Subcutaneous abdominal adipose tissue (tissue), 5 donors: ENCODE results near the gene SELP.
"Not testable (repeated sequence)": the region's sequence is repeated elsewhere in the genome, so short reads cannot be mapped to it uniquely, and the experiment has no call there.

Source experiments
- H3K27ac ChIP-seq: one replicate; pipeline ENCODE4 v1.7.0; 2013; ENCODE audit warnings: low read depth, mild to moderate bottlenecking, inconsistent platforms, low read length, moderate library complexity
- H3K27me3 ChIP-seq, 5 donors: one replicate each; pipeline ENCODE4 v1.7.0; 2013; ENCODE audit warnings: low read length in 5 of 5, inconsistent platforms in 1 of 5; ENCODE audit not compliant: control insufficient read depth in 5 of 5, insufficient read depth in 4 of 5
- H3K36me3 ChIP-seq, 5 donors: one replicate each; pipeline ENCODE4 v1.7.0; 2013; ENCODE audit warnings: low read length in 5 of 5; ENCODE audit not compliant: control insufficient read depth in 5 of 5, insufficient read depth in 5 of 5
- H3K4me1 ChIP-seq, 5 donors: one replicate each; pipeline ENCODE4 v1.7.0; 2013; ENCODE audit warnings: low read length in 5 of 5, mild to moderate bottlenecking in 3 of 5, moderate library complexity in 1 of 5; ENCODE audit not compliant: control insufficient read depth in 5 of 5, insufficient read depth in 5 of 5
- H3K4me3 ChIP-seq, 5 donors: one replicate each; pipeline ENCODE4 v1.7.0; 2013; ENCODE audit warnings: low read length in 5 of 5, low read depth in 1 of 5
- H3K9ac ChIP-seq, 5 donors: one replicate each; pipeline ENCODE4 v1.7.0; 2013; ENCODE audit warnings: low read length in 5 of 5, mild to moderate bottlenecking in 4 of 5, moderate library complexity in 3 of 5
- H3K9me3 ChIP-seq, 5 donors: one replicate each; pipeline ENCODE4 v1.7.0; 2013; ENCODE audit warnings: low read length in 5 of 5; ENCODE audit not compliant: control insufficient read depth in 5 of 5
- donor health status: healthy.
- donor health status: healthy.
- donor health status: healthy.
- donor health status: healthy.
- donor health status: healthy.

SELP gene

DNA sequence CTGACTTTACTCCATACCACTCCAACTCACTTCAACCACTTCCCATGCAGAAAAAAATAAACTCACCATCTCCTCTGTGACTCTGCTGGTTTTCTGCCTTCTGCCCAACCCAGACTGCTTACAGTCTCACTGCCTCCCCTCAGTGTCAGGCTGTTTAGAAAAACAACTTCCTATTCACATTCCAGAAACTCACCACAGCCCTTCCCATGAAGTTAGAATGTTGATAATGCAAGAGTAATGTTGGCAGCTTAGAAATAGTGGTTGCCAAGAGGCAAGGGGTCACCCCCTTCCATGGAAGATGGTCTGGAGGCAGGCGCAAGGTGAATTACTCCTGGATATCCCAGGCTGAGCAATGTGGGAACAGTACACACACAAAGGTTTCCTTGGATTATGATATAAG lies at the start of gene SELP:
Gene SELP, minus strand, starts transcription at position 119 of the 400 bp plus-strand sequence. Its CDS starts 50 bp downstream, at position 69.
- Histone ChIP-seq H3K4me1 (no peaks in the 10 kb centered on the region), H3K27me3 (peaks cover 0 to 6% (median 2%) of the 10 kb centered on the region in 5 donors), H3K9me3 (peaks cover 8 to 23% (median 20%) of the 10 kb centered on the region in 5 donors), H3K4me3 (no peak within 1 kb of the TSS), H3K27ac (no peak within 1 kb of the TSS), H3K36me3 (no peaks in the 10 kb centered on the region), H3K9ac (no peak within 1 kb of the TSS)

DNA sequence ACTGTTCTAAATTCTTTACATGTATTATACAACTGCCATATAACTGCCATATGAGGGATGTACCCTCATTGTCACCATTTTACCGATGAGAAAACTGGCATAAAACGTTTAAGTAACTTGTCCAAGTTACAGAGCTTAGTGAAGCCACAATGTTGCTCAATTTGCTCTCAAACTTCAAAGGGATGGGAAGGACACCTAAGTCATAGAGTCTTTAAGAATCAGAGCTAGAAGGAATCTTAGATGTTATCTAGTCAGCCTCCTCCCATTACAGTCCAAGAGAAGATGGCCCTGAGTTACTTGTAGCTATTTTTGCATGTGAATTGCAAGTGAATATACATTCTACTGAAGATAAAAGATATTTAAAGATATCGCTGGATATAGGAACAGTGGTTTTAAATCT lies 49.8 kb upstream of the SELP start:
- no peaks in the 10 kb centered on the region for H3K9me3 ChIP-seq
- H3K27me3 ChIP-seq, result peaks cover 0 to 14% (median 6%) of the 10 kb centered on the region in 5 donors
- H3K9ac ChIP-seq, result no peak overlapping the region
- no peaks in the 10 kb centered on the region for H3K36me3 ChIP-seq
- no peaks in the 10 kb centered on the region for H3K4me1 ChIP-seq
- H3K4me3 ChIP-seq, result no peak overlapping the region
- H3K27ac ChIP-seq, result no peak overlapping the region

DNA sequence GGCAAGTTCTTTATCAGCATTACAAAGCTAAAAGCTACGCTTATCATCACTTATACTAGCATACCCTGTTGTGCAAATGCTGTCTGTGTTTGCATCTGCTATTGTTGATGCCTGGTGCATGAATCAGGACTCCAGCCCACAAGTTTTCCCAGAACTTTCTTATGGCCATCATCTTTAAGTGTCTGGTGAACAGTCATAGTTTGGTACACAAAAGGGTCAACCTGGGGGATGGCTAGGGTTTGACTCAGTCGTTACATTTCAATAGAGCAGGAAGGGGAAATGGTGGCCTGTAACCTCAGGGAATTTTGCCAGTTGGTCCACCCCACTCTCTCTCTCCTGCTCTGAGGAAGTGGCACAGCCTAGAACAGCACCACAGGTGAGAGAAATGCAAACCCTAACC lies 46.1 kb upstream of the SELP start:
- peaks cover 0 to 5% (median under 1%) of the 10 kb centered on the region in 5 donors for H3K27me3 ChIP-seq
- no peaks in the 10 kb centered on the region for H3K4me1 ChIP-seq
- no peaks in the 10 kb centered on the region for H3K9me3 ChIP-seq
- no peak overlapping the region for H3K9ac ChIP-seq
- no peaks in the 10 kb centered on the region for H3K36me3 ChIP-seq
- no peak overlapping the region for H3K4me3 ChIP-seq
- no peak overlapping the region for H3K27ac ChIP-seq

DNA sequence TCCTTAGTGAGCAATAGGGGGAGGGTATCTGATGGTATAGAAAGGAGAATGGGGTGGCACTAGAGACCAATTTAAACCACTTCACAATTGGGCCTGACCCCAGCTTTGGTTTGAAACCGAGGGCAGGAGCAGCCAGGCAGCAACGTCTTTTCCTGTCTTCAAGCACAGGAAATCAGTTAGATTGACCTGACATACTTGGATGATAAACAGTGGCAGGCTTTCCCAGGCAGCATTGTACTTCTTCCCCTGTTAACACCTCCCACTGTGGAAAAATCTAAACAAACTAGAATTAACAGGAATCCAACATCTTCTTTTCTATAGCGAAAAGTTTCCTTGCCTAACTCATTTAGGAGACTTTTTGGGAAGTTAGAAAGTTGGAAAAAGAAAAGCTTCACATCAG lies 40.9 kb upstream of the SELP start:
- no peak overlapping the region for H3K4me3 ChIP-seq
- H3K36me3 ChIP-seq, result no peaks in the 10 kb centered on the region
- H3K27me3 ChIP-seq, result no peaks in the 10 kb centered on the region
- peaks cover 0 to 4% (median 0%) of the 10 kb centered on the region in 5 donors for H3K4me1 ChIP-seq
- no peaks in the 10 kb centered on the region for H3K9me3 ChIP-seq
- no peak overlapping the region for H3K27ac ChIP-seq
- H3K9ac ChIP-seq, result no peak overlapping the region

DNA sequence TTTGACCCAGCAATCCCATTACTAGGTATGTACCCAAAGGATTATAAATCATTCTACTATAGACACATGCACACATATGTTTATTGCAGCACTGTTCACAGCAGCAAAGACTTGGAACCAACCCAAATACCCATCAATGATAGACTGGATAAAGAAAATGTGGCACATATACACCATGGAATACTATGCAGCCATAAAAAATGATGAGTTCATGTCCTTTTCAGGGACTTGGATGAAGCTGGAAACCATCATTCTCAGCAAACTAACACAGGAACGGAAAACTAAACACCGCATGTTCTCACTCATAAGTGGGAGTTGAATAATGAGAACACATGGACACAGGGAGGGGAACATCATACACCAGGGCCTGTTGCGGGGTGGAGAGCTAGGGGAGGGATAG lies 40.3 kb upstream of the SELP start:
- H3K4me1 ChIP-seq, H3K27ac ChIP-seq, H3K9me3 ChIP-seq, H3K9ac ChIP-seq, H3K27me3 ChIP-seq, H3K4me3 ChIP-seq, H3K36me3 ChIP-seq: not testable (repeated sequence)

DNA sequence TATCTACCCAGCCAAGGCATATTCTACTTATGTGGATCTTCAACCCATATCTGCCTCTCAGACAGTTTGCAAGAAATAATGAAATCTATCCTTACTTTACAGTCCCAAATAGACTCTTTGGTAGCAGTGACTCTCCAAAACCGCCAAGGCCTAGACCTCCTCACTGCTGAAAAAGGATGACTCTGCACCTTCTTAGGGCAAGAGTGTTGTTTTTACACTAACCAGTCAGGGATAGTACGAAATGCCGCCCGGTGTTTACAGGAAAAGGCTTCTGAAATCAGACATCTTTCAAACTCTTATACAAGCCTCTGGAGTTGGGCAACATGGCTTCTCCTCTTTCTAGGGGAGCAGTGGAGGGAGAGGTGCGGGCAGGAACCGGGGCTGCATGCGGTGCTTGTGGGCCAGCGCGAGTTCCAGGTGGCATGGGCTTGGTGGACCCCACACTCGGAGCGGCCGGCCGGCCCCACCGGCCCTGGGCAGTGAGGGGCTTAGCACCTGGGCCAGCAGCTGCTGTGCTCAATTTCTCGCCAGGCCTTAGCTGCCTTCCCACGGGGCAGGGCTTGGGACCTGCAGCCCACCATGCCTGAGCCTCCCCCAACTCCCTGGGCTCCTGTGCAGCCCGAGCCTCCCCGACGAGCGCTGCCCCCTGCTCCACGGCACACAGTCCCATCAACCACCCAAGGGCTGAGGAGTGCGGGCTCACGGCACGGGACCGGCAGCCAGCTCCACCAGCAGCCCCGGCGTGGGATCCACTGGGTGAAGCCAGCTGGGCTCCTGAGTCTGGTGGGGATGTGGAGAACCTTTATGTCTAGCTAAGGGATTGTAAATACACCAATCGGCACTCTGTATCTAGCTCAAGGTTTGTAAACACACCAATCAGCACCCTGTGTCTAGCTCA lies 38.0 kb upstream of the SELP start:
- not testable (repeated sequence) for H3K27ac ChIP-seq, H3K9ac ChIP-seq, H3K36me3 ChIP-seq, H3K4me3 ChIP-seq, H3K27me3 ChIP-seq, H3K9me3 ChIP-seq, H3K4me1 ChIP-seq

DNA sequence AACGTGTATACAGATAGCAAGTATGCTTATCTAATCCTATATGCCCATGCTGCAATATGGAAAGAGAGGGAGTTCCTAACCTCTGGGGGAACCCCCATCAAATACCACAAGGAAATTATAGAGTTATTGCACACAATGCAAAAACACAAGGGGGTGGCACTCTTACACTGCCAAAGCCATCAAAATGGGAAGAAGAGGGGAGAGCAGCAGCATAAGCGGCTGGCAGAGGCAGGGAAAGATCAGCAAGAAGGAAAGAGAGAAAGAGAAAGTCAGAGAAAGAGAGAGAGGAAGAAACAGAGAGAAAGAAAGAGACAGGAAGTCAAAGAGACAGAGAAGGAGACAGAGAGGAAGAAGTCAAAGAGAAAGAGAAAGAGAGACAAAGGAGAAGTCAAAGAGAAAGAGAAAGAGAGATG lies 37.3 kb upstream of the SELP start:
- H3K27me3 ChIP-seq, H3K9me3 ChIP-seq, H3K4me1 ChIP-seq, H3K27ac ChIP-seq, H3K4me3 ChIP-seq, H3K36me3 ChIP-seq, H3K9ac ChIP-seq: not testable (repeated sequence)

DNA sequence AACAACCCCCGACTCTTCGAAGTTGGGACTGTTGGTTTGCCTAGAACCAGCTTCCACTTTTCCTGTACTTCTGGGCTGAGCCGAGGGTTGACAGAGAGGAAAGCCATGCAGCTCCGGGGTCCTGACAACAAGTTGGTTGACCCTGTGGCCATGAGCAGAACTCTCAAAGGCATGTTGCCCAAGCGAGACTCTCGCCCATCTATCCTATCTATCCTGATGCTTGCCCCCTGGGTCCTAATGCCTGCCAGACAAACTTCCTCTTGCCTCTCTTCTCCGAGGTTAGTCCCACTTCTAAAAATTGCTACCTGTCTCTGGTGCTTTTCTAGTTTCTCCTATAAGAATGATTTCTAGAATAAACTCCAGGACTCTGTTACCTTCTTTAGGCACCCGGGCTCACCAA lies 32.8 kb upstream of the SELP start:
- not testable (repeated sequence) for H3K9me3 ChIP-seq, H3K4me1 ChIP-seq, H3K36me3 ChIP-seq, H3K27me3 ChIP-seq, H3K27ac ChIP-seq, H3K4me3 ChIP-seq, H3K9ac ChIP-seq

DNA sequence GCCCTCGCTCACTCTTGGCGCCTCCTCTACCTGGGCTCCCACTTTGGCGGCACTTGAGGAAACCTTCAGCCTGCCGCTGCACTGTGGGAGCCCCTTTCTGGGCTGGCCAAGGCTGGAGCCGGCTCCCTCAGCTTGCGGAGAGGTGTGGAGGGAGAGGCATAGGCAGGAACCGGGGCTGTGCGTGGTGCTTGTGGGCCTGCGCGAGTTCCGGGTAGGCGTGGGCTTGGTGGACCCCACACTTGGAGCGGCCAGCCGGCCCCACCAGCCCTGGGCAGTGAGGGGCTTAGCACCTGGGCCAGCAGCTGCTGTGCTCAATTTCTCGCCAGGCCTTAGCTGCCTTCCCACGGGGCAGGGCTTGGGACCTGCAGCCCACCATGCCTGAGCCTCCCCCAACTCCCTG lies 31.1 kb upstream of the SELP start:
- H3K9me3 ChIP-seq, H3K36me3 ChIP-seq, H3K27me3 ChIP-seq, H3K4me3 ChIP-seq, H3K27ac ChIP-seq, H3K4me1 ChIP-seq, H3K9ac ChIP-seq: not testable (repeated sequence)

DNA sequence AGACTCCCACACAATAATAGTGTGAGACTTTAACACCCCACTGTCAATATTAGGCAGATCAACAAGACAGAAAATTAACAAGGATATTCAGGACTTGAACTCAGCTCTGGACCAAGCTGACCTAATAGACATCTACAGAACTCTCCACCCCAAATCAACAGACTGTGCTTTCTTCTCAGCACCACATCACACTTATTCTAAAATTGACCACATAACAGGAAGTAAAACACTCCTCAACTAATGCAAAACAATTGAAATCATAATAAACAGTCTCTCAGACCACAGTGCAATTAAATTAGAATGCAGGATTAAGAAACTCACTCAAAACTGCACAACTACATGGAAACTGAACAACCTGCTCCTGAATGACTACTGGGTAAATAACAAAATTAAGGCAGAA lies 28.9 kb upstream of the SELP start:
- H3K4me3 ChIP-seq, H3K27ac ChIP-seq, H3K36me3 ChIP-seq, H3K9me3 ChIP-seq, H3K9ac ChIP-seq, H3K27me3 ChIP-seq, H3K4me1 ChIP-seq: not testable (repeated sequence)
